Mesenteric fat pad (tissue), 1 donor: Measurements from ENCODE around the gene APBA1. TPM values are rescaled to one million over a fixed set of nuclear protein-coding genes. Genes with fewer than 3 reads are reported as not detected.
"Not testable (repeated sequence)": the region's sequence is repeated elsewhere in the genome, so short reads cannot be mapped to it uniquely, and the experiment has no call there.

Source experiments
- DNase-seq: peaks from one replicate; pipeline ENCODE4 v3.0.0-alpha.2; 2020; ENCODE audit warnings: low spot score
- total RNA-seq: library from RNA; stranded (reverse); fragmentation: NEBNext Ultra II Directional; extraction: Animal tissue kit (Norgen Biotek cat#: 25700); gene quantifications from one replicate; pipeline ENCODE4 v1.2.1, GENCODE V29; 2021
- donor health status: DM: yes; HTN: yes; CAD: no.

APBA1 gene
- total RNA-seq, 1 donor from 2014 or later: 7.7 TPM

DNA sequence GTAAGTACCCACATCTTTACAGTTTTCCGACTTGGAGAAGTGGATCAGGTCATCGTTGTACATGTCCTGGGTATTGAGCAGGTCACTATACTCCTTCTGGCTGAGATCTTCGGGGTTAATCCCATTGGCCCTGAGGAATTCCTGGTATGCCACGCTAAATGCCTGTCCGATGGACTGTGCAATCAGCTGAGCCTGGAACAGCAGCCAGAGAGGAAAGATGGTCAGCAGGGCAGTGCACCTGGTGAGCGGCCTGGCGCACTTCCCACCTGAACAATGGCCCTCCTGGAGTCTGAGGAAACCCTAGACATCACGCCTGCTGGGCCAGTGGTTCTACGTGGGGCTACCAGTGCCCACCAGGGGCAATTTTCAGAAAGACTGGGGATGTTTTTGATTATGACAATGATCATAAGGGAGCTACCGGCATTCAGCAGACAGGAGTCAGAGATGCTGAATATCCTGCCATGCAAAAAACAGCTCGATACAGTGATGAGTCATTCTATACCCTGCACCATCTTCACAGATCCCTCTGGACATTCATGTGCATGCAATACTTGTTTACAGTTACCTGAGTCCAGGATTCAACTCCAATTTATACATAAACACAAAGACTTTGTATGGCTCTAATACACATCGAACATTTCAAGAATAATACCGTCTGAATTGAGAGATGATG, 219.9 kb downstream of the APBA1 start:
- DNase-seq: no peak

DNA sequence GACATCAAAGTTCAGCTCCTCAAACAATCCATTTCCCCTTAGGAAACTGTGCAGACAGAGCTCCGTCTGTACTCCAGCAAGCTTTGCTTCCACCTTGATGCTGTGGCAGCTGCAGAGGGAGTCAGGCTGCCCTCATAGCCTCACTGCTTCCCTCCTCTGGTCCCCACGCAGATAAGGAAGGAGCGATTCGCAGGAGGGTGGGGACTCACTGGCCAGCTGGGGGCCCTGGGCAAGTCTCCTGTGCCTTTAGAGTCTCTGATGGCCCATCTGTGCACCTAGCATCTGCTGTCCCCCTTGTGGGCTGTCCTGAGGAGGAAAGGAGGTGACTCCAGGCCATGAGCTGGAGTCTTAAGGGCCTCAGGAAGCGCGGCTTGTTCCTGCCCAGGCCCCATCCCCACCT, 225.7 kb downstream of the APBA1 start:
- DNase-seq: no peak

DNA sequence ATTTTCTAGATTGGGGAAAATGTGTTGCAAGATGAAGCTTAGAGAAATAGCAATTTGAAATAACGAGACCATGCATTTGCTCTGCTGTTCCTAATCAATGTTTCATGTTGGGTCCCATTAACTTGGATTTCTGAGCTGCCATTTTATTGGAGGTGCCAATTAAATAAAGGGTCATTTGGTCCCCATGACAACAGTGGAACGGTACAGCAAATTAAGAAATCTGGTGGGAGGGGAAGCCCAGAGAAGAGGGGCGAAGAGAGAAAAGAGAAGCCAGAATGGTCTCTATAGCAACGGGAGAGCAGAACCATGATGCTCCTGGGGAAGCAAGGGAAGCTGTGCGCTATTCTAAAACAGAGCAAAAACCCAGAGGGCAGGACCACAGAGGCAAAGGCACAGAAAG, 226.9 kb downstream of the APBA1 start:
- DNase-seq: no peak

DNA sequence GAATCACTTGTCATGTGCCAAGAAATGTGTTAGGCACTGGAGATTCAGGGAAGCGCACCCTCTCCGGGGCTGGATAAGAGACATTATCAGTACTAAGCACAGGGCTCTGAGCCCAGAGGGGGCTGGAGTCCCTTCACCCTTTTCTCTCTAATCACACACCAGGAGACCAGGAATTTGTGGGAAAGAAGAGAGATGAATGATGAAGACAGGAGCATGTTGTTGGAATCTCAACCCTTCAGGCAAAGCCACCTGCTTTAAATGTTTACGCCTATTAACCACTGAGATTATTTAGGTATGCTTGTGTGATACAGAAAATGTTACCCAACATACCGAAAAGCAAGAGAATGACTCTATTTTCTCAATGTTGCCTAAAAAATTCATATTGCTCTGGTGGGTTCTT, 227.4 kb downstream of the APBA1 start:
- DNase-seq: no peak

DNA sequence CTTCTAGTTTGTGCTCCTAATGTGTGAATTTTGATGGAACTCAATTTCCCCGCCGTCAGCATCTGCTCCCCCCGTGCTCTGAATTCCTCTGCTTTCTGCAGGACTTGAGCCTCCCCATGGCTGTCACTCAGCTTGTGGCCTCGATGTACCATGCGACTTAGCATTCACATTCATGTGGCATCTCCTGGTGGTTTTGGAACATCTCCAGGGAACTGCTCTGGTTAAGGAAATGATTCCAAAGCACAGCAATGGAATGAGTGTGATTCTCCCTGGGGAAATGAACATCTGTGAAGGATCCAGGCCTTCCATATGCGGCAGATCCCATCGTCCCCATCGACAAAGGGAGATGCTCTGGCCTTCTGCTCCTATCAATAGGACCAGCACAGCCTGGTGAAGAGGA, 228.2 kb downstream of the APBA1 start:
- no peak for DNase-seq

DNA sequence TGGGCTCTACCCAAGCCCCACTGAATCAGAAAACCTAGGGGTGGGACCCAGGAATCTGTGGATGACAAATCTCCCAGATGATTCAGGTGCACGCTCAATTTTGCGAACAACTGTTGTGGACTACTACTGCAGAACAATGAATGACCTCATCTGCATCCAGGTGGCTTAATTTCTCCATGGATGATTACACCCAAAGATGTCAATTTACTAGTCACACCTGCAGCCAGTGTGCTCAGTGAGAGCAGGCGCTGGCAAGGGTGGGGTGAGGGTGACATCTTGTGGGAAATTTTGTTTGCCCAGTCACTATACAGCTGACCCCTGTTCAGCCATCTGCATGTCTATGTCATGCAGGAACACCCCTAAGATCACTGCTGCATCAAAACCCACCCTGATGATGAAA, 229.0 kb downstream of the APBA1 start:
- no peak for DNase-seq

DNA sequence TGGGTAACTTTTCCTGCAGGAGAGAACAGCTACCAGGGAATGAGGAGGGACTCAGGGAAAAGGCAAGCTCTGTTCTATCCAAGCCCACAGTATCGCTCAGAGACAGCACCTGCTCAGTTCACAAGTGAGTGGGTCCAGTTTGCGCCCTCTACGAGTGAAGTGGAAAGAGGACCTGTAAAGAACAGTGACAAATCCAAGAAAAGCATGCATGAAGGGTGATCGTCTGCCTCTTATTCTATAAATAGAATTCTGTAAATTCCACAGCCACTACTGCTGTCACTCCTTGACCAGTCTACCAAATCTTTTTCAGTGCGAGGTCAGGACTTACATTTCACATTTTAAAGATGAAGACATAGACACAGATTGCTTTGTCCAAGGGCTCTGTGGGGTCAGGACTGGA, 229.7 kb downstream of the APBA1 start:
- no peak for DNase-seq

DNA sequence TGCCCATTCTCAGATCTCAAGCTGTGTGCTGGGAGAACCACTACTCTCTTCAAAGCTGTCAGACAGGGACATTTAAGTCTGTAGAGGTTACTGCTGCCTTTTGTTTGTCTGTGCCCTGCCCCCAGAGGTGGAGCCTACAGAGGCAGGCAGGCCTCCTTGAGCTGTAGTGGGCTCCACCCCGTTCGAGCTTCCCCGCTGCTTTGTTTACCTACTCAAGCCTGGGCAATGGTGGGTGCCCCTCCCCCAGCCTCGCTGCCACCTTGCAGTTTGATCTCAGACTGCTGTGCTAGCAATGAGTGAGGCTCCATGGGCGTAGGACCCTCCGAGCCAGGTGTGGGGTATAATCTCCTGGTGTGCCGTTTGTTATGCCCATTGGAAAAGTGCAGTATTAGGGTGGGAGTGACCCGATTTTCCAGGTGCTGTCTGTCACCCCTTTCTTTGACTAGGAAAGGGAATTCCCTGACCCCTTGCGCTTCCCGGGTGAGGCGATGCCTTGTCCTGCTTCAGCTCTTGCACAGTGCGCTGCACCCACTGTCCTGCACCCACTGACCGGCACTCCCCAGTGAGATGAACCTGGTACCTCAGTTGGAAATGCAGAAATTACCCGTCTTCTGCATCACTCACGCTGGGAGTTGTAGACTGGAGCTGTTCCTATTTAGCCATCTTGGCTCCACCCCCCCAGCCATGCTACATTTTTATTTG, 231.8 kb downstream of the APBA1 start:
- DNase-seq: not testable (repeated sequence)

DNA sequence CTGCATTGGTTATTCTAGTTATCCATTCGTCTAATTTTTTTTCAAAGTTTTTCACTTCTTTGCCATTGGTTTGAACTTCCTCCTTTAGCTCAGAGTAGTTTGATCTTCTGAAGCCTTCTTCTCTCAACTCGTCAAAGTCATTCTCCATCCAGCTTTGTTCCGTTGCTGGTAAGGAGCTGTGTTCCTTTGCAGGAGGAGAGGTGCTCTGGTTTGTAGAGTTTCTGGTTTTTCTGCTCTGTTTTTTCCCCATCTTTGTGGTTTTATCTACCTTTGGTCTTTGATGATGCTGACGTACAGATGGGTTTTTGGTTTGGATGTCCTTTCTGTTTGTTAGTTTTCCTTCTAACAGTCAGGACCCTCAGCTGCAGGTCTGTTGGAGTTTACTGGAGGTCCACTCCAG, 232.5 kb downstream of the APBA1 start:
- not testable (repeated sequence) for DNase-seq

DNA sequence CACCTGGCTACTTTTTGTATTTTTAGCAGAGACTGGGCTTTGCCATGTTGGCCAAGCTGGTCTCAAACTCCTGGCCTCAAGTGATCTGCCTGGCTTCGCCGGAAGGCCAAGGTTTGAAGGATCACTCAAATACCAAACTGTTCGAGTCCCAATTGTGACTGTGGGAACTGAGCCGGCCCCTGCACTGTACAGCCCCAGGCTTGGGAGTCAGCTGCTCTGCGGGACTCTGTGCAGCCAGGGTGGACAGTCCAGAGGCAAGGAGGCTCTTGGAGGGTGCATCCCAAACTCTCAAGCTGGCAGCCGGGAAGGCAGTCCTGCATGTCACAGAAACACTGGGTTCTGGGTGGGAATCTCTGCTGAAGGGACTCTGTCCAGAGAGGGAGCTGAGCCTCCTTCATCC, 238.2 kb downstream of the APBA1 start:
- peak; percentile 67 for DNase-seq

DNA sequence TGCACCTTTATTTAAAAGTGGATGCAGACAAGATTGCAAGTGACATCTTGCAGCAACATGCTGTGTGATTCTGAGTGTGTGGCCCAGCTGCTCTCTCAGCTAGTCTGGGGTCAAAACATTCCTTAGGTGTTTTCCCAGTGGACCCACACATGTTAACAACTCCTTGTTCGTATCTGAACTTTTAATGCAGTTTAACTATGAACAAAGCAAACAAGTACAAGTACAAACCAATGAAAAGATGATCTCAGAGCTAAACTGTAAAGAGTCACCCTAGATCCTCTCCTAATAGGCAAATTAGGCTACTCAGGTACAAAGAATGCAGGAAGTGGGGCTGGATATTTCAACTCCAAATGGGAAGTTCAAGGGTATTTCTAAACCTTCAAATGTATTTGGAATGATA, 238.8 kb downstream of the APBA1 start:
- no peak for DNase-seq

DNA sequence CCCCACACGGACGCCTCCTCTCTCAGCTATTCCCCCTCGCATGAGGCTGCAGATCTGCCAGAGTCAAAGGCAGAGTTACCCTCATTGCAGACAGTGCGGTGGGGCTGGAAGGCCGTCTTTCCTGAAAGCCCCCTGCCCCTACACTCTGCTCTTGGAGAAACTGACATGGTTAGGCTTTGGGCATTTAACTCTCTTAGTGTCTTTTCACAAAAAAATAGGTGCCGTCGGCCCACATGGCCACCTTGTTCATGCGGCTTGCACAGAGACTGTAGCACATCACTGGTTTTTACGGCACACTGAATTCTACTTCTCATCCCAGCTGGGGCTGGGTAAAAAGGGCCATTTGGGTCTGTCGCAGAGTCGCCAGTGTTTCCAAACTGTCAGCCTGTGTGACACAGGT, 239.5 kb downstream of the APBA1 start:
- no peak for DNase-seq

DNA sequence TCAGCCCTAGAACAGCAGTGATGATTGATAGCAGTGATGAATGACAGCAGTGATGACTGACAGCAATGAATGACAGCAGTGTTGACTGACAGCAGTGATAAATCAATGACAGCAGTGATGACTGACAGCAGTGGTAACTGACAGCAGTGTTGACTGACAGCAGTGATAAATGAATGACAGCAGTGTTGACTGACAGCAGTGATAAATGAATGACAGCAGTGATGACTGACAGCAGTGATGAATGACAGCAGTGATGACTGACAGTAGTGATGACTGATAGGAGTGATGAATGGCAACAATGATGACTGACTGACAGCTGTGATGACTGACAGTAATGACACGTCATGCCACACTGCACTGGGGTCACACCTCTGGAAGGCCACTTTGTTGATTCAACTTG, 240.4 kb downstream of the APBA1 start:
- no peak for DNase-seq

DNA sequence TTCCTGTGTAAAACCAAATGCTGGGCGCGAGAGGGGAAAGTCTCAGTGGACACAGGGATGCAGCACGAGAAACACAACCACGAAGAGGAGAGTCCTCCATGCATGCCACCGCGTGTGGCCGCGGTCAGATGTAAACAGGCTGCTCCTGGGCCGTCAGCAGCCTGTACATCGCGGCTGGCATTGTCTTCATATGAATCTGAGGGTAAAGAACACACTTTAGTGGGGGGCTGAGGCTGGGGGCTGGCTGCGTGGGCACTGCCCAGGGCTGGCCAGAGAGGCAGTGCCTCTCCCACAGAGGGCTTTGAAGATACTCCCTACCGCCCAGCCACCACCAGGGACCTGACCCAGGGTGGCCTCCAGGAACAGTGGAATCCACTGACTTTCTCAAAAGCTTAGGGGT, 241.0 kb downstream of the APBA1 start:
- no peak for DNase-seq

DNA sequence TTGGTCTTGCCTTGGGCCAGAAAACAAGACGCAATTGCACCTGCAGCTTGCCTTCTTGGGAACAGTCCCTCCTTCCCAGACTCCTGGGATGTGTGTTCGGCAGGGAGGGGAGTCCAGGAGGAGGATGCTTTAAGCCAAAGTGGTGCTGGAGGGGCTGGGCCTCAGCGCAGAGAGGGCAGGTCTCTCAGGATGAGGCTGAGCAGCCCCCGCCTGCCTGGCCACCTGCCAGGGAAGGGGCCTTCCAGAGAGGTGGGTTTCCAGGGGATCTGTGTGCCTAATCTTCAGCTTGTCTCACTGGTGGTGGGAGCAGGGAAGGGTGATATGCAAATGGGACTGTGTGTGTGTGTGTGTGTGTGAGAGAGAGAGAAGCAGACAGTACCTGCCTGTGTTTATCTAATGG, 242.0 kb downstream of the APBA1 start:
- DNase-seq: no peak

DNA sequence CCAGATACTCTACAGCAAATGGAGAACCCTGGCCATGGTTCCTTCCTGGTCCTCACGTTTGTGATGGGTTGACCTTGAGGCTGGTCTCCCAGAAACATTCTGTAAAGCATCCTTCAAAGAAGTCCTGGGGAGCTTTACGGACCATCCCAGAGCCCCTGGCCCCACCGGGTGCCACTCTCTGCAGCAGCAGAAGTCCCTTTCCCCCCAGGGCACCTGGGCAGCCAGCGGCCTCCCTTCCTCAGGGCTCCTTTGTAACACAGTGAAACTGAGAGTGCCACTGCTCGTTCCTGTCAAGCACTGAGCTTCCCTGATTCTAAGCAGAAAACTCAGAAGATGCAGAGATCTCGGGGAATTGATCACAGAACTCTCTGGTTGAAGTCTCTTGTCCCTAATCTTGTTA, 242.9 kb downstream of the APBA1 start:
- no peak for DNase-seq

DNA sequence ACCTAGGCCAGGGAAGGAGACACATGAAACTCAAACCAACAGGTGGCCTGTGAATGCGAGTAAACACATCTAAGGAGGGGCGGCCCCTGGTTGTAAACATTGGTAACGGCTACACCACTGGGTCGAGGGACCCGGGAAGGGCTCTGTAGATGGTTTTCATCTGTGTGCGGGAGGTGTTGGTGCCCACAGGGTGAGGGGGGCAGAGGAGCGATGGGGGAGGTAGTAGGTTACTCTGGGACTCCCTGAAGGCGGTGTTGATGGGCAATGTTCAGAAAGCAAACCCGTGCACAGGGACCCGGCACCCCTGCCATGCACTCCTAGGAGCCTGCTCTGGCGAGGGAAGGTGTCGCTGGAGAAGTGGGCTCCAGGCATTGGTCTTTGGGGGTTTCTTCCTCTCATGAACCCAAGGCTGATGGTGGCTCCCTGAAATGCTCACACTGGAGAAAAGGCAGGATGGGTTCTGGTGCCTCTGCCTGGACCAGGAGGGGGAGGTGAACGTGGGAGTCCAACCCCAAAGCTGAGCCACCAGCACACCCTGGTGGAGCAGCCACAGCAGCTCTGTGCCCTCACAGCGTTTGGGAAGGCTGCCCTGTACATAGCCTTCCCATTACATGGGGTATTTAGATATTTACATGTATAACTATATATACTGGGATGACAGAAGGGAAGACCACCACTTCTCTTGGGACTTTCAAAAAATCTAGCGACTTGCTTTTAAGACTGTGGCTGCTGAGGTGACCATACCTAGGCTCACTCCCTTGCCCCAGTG, 244.0 kb downstream of the APBA1 start:
- DNase-seq: peak; percentile 82

DNA sequence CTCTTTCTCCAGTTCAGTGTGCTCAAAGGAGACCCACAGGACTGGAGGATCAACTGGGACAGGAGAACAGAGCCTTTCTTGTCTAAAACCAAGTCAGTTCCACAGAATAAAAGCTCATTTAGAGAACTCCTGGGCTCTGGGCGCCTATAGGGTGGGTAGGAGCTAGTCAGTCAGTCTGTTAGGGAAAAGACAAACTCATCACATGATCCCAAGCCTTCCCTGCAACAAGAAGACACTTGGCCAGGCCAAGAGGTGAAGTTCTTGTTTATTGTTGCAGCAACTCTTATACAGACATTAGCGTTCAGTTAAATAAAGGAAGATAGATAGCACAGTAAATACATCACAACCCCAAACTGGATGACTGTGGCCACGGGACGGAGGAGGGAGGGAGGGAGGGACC, 244.9 kb downstream of the APBA1 start:
- no peak for DNase-seq

DNA sequence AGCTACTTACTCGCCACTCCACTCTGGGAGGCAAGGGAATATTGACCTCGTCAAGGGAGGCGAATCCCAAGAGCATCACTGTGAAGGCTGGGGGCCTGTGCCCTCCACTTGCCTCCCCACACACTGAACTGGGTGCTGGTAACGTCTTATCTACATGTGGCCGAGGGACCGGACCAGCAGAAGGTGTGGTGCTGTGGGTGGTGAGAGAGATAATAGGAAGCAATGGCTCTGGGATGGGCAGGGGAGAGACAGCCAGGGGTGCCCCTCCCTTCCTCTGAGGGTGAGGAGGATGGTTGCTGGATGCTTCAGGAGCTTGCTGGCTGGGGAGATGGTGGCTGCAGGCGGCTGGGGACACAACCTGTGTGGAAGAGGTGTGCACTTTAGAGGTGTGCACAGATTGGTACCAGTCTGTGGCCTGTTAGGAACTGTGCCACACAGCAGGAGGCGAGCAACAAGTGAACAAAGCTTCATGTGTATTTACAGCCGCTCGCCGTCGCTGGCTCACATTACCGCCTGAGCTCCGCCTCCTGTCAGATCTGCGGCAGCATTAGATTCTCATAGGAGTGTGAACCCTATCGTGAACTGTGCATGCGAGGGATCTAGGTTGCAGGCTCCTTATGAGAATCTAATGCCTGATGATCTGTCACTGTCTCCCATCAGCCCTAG, 246.9 kb downstream of the APBA1 start:
- no peak for DNase-seq

DNA sequence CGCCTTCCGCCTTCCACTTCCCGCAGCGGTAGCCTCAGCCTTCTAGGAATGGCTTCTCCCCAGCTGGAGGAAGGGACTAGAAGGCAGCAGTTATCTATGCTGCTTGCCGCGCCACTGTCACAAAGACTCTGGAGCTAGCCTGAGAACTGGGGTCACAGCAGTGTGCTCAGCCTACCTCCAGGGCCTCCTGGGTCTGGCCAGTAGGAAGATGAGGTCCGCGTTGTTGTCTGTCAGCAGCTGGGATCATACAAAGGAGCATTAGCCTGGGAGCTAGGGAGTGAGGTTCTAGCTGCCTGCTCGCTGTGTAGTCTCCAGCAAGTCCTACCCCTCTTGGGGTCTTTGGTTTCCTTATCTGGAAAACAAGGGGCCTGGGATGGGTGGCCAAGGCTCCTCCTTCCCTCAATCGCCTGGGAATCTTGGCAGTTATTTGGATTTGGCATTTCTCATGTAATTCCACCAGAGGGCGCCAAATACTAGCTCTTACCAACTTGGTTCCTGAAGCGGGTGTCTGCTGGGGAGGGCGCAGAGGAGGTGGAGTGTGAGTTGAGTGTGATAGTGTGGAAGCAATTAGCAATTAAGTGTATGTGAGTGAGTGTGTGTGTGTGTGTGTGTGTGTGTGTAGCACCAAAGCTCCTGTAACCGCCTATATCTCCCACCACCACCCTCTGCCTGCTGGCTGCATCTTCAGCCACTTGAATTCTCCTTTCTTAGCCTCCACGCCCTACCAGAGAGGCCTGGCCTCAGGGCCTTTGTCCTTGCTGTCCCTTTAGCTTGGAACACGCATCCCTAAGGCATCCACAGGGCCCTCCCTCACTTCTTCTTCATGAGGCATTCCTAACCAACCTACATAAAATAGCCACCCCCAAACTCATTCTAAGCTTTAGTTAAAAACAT, 250.0 kb downstream of the APBA1 start:
- DNase-seq: no peak
